ENCODE data around the gene MKNK1. TPM values are rescaled to one million over a fixed set of nuclear protein-coding genes. Genes with fewer than 3 reads are reported as not detected.

MKNK1 gene
- total and polyA plus RNA-seq, 2 donors (not counting 1 experiment from before 2014, with no cell fraction given) = 51.0 to 73.0 TPM

DNA sequence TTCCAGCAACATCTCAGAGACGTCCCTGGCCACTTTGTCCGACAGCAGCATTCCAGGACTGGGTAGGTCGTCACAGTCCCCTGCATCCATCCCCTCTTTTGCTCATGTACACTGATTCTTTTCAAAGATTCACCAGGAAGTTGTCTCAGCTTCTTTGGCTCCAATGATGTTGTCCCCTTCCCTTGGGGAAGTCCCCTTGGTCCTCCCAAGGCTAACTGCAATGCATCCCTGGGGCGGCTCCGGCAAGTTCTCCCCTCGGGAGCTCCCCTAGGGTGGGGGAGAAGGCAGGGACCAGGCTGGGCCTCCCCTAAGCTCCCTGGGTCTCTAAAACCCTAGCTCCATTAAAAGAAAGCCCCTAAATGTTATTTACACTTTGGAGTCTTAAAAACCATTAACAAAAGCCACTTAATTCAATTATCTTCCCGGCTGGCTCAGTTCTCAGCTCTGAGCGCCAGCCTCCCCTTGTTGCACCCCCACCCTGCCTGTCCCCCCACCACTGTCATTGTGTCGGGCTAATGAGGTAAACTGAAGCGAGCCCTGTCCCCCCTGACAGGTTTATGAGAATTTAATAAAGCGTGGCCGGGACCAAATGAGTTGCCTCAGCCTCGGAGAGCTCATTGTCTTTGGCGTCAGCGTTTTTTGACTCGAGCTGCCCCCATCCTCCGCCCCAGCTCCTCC, 77.9 kb downstream of the MKNK1 start:
- H3K9me3 Mint-ChIP-seq (ENCODE audit: insufficient read depth) = no peaks in the 10 kb centered on the region
- POLR2A ChIA-PET = no interaction called here
- H3K27me3 ChIP-seq (replicated peaks in 1 of 4; ENCODE audit: control extremely low read depth in 1 of 4, control insufficient read depth in 3 of 4, insufficient read depth in 4 of 4, low read length in 3 of 4) = peaks cover 0 to 27% (median 7%) of the 10 kb centered on the region in 4 experiments
- no peak overlapping the region for H3K27ac ChIP-seq (ENCODE audit: low read length in 2 of 2)
- H3K4me1 ChIP-seq (ENCODE audit: control insufficient read depth in 2 of 2, insufficient read depth in 2 of 2, low read length in 2 of 2) = no peaks in the 10 kb centered on the region
- CTCF ChIA-PET = interaction anchor here (0.6 to 8.2 kb wide), 6 partner anchors 9 to 88 kb away, joined by 3 to 122 read pairs (median 4); a partner anchor contains a TSS
- 64% methylated on average over 12 of the region's 17 CpGs for WGBS (ENCODE audit: insufficient coverage)
- no peaks in the 10 kb centered on the region for H3K9me3 ChIP-seq (ENCODE audit: control extremely low read depth in 1 of 3, control insufficient read depth in 2 of 3, insufficient read depth in 1 of 3, low read length in 2 of 3)
- no peaks in the 10 kb centered on the region for H3K79me2 ChIP-seq (ENCODE audit: control insufficient read depth, insufficient read depth, low read length)
- no peak overlapping the region for H3K4me3 ChIP-seq (ENCODE audit: control extremely low read depth in 1 of 5, extremely low read depth in 1 of 5, insufficient read depth in 1 of 5, low read depth in 2 of 5, low read length in 4 of 5)
- H3K4me3 Mint-ChIP-seq = no peak overlapping the region
- H3K4me1 Mint-ChIP-seq = no peaks in the 10 kb centered on the region
- no peak for TF ChIP-seq CTCF (IDR thresholded peaks at IDR 0.05)
- no peak for TF ChIP-seq EZH2 (IDR thresholded peaks at IDR 0.05; ENCODE audit: borderline replicate concordance, insufficient read depth, low read depth, low read length, poor library complexity, severe bottlenecking)
- no peaks in the 10 kb centered on the region for H4K20me1 ChIP-seq (ENCODE audit: control insufficient read depth, insufficient read depth, low read length, poor library complexity, severe bottlenecking)
- no peak for DNase-seq
- intact Hi-C loops (cut with micrococcal nuclease) = no loop called here
- H3K36me3 ChIP-seq (replicated peaks in 1 of 2; ENCODE audit: control extremely low read depth in 1 of 2, control insufficient read depth in 1 of 2, extremely low read depth in 1 of 2, insufficient read depth in 2 of 2, low read length in 1 of 2) = no peaks in the 10 kb centered on the region
- no peak for ATAC-seq (ENCODE audit: low read depth)
- H3K4me2 ChIP-seq (replicated peaks; ENCODE audit: low read depth, low read length, poor library complexity, severe bottlenecking) = no peak overlapping the region
- H3K27me3 Mint-ChIP-seq = peaks cover 56% of the 10 kb centered on the region
- H3K27ac Mint-ChIP-seq = no peak overlapping the region
- no peak overlapping the region for H2AFZ ChIP-seq (ENCODE audit: insufficient read depth, low read depth, low read length, poor library complexity, severe bottlenecking)
- H3K9ac ChIP-seq (ENCODE audit: low read length) = no peak overlapping the region

DNA sequence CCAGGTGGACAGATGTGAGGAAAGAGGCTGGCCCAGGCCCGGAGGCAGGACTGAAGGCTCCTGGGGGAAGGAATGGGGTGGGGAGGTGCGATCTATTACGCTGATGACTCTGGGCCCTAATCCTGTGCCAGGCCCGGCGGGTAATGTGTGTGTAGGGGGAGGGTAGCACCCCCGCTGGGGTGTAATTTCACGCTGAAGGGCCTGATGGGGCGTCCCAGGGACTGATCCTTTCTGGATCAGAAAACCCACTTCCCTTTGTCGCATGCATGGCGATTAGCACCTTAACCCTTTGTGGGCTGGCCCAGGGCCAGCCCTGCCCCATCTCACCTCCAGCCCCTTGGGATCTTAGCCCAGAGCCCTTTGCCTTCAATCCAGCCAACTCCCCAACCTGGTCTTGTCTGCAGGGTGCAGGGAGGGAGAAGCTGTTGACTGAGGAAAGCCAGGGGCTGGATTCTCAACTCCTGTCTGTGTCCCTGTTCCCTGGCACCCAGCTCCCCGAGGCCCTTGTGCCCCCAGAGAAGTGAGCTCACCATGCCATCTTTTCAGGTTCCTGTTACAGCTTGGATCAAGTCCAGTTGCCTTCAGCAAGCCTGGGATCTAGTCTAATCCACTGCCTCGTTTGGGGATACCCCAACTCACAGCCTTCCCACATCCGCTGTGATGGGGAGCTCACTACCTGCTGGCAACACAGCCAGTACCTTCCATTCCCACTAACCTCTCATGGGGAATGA, 78.7 kb downstream of the MKNK1 start:
- no peak overlapping the region for H3K4me3 Mint-ChIP-seq
- POLR2A ChIA-PET = no interaction called here
- CTCF ChIA-PET = interaction anchor here (0.7 to 8.2 kb wide), 4 partner anchors 10 to 80 kb away, joined by 3 to 122 read pairs (median 6); a partner anchor contains a TSS
- Histone ChIP-seq H4K20me1 (ENCODE audit: control insufficient read depth, insufficient read depth, low read length, poor library complexity, severe bottlenecking) (no peaks in the 10 kb centered on the region), H3K79me2 (ENCODE audit: control insufficient read depth, insufficient read depth, low read length) (no peaks in the 10 kb centered on the region), H3K4me3 (ENCODE audit: control extremely low read depth in 1 of 5, extremely low read depth in 1 of 5, insufficient read depth in 1 of 5, low read depth in 2 of 5, low read length in 4 of 5) (no peak overlapping the region), H3K27ac (ENCODE audit: low read length in 2 of 2) (no peak overlapping the region), H3K9me3 (ENCODE audit: control extremely low read depth in 1 of 3, control insufficient read depth in 2 of 3, insufficient read depth in 1 of 3, low read length in 2 of 3) (no peaks in the 10 kb centered on the region), H3K4me2 (replicated peaks; ENCODE audit: low read depth, low read length, poor library complexity, severe bottlenecking) (no peak overlapping the region), H3K9ac (ENCODE audit: low read length) (no peak overlapping the region), H3K36me3 (replicated peaks in 1 of 2; ENCODE audit: control extremely low read depth in 1 of 2, control insufficient read depth in 1 of 2, extremely low read depth in 1 of 2, insufficient read depth in 2 of 2, low read length in 1 of 2) (no peaks in the 10 kb centered on the region), H3K27me3 (replicated peaks in 1 of 4; ENCODE audit: control extremely low read depth in 1 of 4, control insufficient read depth in 3 of 4, insufficient read depth in 4 of 4, low read length in 3 of 4) (peaks cover 0 to 24% (median 7%) of the 10 kb centered on the region in 4 experiments), H2AFZ (ENCODE audit: insufficient read depth, low read depth, low read length, poor library complexity, severe bottlenecking) (no peak overlapping the region), H3K4me1 (ENCODE audit: control insufficient read depth in 2 of 2, insufficient read depth in 2 of 2, low read length in 2 of 2) (no peaks in the 10 kb centered on the region)
- ATAC-seq (ENCODE audit: low read depth) (no peak), DNase-seq (no peak)
- H3K9me3 Mint-ChIP-seq (ENCODE audit: insufficient read depth) = no peaks in the 10 kb centered on the region
- no peaks in the 10 kb centered on the region for H3K4me1 Mint-ChIP-seq
- H3K27ac Mint-ChIP-seq = no peak overlapping the region
- peaks cover 52% of the 10 kb centered on the region for H3K27me3 Mint-ChIP-seq
- no peak for TF ChIP-seq CTCF (IDR thresholded peaks at IDR 0.05)
- TF ChIP-seq EZH2 (IDR thresholded peaks at IDR 0.05; ENCODE audit: borderline replicate concordance, insufficient read depth, low read depth, low read length, poor library complexity, severe bottlenecking) = no peak
- intact Hi-C loops (cut with micrococcal nuclease) = no loop called here
- WGBS (ENCODE audit: insufficient coverage) = 67% methylated on average over 12 of the region's 13 CpGs
